HG02588 (cell line): ENCODE data around the gene PCDHGA5.
"Not testable (repeated sequence)": the region's sequence is repeated elsewhere in the genome, so short reads cannot be mapped to it uniquely, and the experiment has no call there.

Experiments used
- ATAC-seq: cut with Tn5 transposase; IDR thresholded peaks from one replicate; pipeline ENCODE4 v1.9.1; 2021; ENCODE audit warnings: mild to moderate bottlenecking, moderate library complexity; ENCODE audit not compliant: unreplicated experiment

PCDHGA5 gene

GRCh38 chr5:141384471-141385267, 20.7 kb downstream of the PCDHGA5 start:
- no peak for ATAC-seq

GRCh38 chr5:141387557-141388311, 23.8 kb downstream of the PCDHGA5 start, which contains the start of gene PCDHGB4:
Gene PCDHGB4 (plus strand): TSS chr5:141387698. CDS start chr5:141387885, 187 bp downstream.
- peak; percentile 69 for ATAC-seq

GRCh38 chr5:141388661-141389060, 24.7 kb downstream of the PCDHGA5 start:
- ATAC-seq, result no peak

GRCh38 chr5:141389153-141390042, 25.4 kb downstream of the PCDHGA5 start:
- ATAC-seq, result no peak

GRCh38 chr5:141392429-141393198, 28.7 kb downstream of the PCDHGA5 start, which contains the start of gene PCDHGA8:
Gene PCDHGA8 (plus strand): TSS chr5:141392633. CDS start chr5:141392814, 181 bp downstream.
- no peak for ATAC-seq

GRCh38 chr5:141393267-141393666, 29.3 kb downstream of the PCDHGA5 start:
- ATAC-seq, result no peak

GRCh38 chr5:141394401-141395187, 30.6 kb downstream of the PCDHGA5 start:
- not testable (repeated sequence) for ATAC-seq

GRCh38 chr5:141397756-141398551, 34.0 kb downstream of the PCDHGA5 start, which contains the start of gene PCDHGB5:
Gene PCDHGB5 (plus strand): TSS chr5:141397947. CDS start chr5:141398128, 181 bp downstream.
- peak; percentile 96 for ATAC-seq

GRCh38 chr5:141398608-141399007, 34.6 kb downstream of the PCDHGA5 start:
- ATAC-seq, result no peak

GRCh38 chr5:141399555-141400258, 35.7 kb downstream of the PCDHGA5 start:
- ATAC-seq, result no peak

GRCh38 chr5:141402553-141403243, 38.7 kb downstream of the PCDHGA5 start, which contains the start of gene PCDHGA9:
Gene PCDHGA9 (plus strand): TSS chr5:141402778. CDS start chr5:141402953, 175 bp downstream.
- ATAC-seq, result no peak

GRCh38 chr5:141403387-141403786, 39.4 kb downstream of the PCDHGA5 start:
- no peak for ATAC-seq

GRCh38 chr5:141407790-141408505, 44.0 kb downstream of the PCDHGA5 start, which contains the start of gene PCDHGB6:
Gene PCDHGB6 (plus strand): TSS chr5:141408021. CDS start chr5:141408203, 182 bp downstream.
- ATAC-seq, result peak; percentile 81

- ATAC-seq, result no peak
These were observed 45.8 kb downstream of the PCDHGA5 start for GRCh38 chr5:141409598-141410306.

- ATAC-seq, result no peak
These were observed 47.6 kb downstream of the PCDHGA5 start for GRCh38 chr5:141411575-141411974.
